ENCODE measurements around the gene OXSR1.

DNA sequence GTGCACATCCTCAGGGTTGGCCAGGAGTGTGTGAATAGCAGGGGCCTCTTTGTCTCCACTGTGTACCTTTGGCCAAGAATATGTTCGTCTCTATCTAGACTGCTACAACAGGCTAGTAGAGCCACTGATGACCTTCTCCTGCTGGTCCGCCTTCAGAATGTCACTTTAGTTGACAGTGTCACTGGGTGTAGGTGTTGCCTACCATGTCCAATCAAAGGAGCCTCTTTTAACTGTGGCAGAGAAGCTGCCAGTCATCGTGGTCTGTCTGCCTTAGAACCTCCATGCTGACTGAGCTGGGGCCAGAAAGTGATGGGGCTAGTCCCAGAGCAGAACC, 40.1 kb downstream of the OXSR1 start:
- TF ChIP-seq, protein P1, sequence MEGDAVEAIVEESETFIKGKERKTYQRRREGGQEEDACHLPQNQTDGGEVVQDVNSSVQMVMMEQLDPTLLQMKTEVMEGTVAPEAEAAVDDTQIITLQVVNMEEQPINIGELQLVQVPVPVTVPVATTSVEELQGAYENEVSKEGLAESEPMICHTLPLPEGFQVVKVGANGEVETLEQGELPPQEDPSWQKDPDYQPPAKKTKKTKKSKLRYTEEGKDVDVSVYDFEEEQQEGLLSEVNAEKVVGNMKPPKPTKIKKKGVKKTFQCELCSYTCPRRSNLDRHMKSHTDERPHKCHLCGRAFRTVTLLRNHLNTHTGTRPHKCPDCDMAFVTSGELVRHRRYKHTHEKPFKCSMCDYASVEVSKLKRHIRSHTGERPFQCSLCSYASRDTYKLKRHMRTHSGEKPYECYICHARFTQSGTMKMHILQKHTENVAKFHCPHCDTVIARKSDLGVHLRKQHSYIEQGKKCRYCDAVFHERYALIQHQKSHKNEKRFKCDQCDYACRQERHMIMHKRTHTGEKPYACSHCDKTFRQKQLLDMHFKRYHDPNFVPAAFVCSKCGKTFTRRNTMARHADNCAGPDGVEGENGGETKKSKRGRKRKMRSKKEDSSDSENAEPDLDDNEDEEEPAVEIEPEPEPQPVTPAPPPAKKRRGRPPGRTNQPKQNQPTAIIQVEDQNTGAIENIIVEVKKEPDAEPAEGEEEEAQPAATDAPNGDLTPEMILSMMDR (IDR thresholded peaks at IDR 0.05 in 4 of 5, conservative IDR thresholded peaks at IDR 0.05 in 1 of 5): no peak
- TF ChIP-seq POLR2A (IDR thresholded peaks at IDR 0.05): no peak
